ENCODE results near the gene ZDHHC1.

GRCh38 chr16:67457611-67458010 lies 41.3 kb upstream of the ZDHHC1 start:
- TF ChIP-seq CTCF (conservative IDR thresholded peaks at IDR 0.05; ENCODE audit: low read length) = no peak
- TF ChIP-seq EZH2phosphoT487 (IDR thresholded peaks at IDR 0.05; ENCODE audit: borderline replicate concordance) = no peak

Measured in Loucy (cell line).